ENCODE results near the gene PALMD.

The PALMD gene, protein sequence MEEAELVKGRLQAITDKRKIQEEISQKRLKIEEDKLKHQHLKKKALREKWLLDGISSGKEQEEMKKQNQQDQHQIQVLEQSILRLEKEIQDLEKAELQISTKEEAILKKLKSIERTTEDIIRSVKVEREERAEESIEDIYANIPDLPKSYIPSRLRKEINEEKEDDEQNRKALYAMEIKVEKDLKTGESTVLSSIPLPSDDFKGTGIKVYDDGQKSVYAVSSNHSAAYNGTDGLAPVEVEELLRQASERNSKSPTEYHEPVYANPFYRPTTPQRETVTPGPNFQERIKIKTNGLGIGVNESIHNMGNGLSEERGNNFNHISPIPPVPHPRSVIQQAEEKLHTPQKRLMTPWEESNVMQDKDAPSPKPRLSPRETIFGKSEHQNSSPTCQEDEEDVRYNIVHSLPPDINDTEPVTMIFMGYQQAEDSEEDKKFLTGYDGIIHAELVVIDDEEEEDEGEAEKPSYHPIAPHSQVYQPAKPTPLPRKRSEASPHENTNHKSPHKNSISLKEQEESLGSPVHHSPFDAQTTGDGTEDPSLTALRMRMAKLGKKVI
- total RNA-seq: 0 to 0.09 (median 0) reads per million in 4 experiments

DNA sequence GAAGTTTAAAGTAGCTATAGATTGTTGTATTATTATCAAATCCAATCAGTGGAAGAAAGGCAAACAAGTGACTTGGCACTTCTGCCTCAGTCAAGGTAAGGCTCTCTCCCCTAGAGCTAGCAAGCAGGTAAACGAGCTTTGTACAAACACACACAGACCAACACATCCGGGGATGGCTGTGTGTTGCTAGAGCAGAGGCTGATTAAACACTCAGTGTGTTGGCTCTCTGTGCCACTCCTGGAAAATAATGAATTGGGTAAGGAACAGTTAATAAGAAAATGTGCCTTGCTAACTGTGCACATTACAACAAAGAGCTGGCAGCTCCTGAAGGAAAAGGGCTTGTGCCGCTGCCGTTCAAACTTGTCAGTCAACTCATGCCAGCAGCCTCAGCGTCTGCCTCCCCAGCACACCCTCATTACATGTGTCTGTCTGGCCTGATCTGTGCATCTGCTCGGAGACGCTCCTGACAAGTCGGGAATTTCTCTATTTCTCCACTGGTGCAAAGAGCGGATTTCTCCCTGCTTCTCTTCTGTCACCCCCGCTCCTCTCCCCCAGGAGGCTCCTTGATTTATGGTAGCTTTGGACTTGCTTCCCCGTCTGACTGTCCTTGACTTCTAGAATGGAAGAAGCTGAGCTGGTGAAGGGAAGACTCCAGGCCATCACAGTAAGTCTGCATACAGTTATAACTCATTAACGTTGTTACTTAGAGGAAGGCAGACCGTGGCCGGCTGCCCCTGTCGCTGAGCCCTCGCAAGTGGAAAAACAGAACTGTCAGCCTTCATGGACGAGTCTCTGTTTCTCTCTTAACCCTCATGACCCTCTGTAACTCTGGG is at the start of gene PALMD:
PALMD (plus strand) TSS at position 415 of the 833 bp plus-strand sequence; CDS start at position 620, 205 bp downstream.
- no peak for DNase-seq

GRCh38 chr1:99598738-99599411 is 47.0 kb upstream of the PALMD start:
- DNase-seq: no peak

DNA sequence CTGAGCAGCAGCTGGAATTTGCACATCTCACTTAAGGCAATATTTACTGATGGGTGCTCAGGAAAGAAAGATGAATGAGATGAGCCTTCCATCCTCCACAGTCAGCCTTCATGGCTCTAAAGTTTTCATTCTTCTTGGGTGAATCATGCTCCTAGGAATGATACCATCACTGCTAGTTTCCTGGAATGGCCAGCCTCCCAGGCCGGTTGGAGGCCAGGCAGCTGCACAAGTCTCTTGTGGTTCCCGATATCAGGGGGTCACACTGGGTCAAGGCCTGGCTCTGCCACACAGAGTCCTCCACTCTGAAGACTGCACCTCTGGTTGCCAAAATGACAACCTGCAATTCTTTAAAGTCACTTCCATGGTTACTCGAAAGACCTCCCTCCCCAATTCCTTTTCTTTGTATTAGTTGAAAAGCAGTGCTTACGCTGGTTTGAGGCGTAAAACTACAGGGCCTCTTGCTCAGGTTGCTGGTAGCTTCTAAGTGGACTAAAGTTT is 46.2 kb upstream of the PALMD start:
- no peak for DNase-seq

- DNase-seq: no peak
Observed at GRCh38 chr1:99600782-99601181, 45.1 kb upstream of the PALMD start.

GRCh38 chr1:99601208-99601607 is 44.7 kb upstream of the PALMD start:
- no peak for DNase-seq

DNA sequence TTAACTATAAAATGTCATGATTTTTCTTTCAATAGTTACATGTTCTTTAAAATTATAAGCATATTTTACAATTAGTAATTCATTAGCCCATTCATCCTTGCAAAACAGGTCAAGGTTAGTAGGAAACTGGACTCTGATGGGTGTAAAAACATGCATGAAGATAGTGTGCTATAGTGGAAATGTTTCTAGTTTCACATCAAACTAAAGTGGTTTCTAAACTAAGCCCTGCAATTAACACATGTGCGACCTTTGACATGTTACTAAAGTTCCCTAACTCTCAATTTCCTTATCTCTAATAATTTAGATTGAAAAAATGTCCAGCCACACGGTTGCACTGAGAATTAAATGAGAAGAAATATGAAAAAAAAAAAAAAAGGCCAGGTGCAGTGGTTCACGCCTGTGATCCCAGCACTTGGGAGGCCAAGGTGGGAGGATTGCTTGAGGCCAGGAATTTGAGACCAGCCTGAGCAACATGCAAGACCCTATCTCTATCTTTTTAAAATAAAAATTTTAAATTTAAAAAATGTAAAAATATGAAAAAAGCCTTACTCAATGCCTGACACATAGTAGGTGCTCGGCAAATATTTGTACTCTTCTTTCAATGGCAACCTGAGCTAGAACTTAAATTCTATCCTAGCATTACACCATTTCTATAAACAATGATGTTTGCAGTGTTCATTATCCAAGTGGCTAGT is 44.1 kb upstream of the PALMD start:
- DNase-seq: no peak

DNA sequence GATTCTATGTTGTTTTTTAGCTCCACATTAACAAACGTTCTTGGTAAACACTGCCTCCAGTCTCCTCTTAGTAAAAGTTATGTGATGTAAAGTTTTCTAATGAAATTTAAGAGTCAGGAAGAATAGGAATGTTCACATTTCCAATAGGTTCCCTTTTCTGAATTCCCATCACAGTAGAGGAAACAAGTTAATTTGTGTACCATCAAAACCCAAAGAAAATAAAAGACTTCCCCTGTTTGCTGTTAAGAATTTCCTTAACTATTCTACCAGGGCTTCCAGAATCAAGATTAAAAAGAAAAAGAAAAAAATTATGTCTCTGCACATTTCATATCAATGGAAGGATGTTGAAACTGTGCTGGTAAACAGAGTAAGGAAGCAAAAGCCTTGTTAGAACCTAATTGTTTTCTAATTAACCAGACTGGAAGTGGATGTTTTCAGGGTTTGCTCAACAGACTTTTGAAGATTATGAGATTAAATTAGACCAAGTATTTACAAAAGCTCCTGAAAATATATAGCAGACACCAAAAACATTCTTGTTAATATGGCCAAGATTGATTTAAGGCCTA is 43.4 kb upstream of the PALMD start:
- no peak for DNase-seq

GRCh38 chr1:99603699-99604560 is 42.0 kb upstream of the PALMD start:
- DNase-seq: no peak

GRCh38 chr1:99606306-99606705 is 39.6 kb upstream of the PALMD start:
- no peak for DNase-seq

DNA sequence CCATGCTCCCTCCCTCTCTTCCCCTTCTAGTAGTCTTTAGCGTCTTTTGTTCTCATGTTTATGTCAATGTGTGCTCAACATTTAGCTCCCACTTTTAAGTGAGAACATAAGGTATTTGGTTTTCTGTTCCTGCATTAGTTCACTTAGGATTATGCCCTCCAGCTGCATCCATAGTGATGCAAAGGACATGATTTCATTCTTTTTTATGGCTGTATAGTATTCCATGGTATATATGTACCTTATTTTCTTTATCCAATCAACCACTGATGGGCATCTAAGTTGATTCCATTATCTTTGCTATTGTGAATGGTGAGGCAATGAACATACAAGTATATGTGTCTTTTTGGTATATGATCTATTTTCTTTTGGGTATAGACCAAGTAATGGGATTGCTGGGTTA is 38.3 kb upstream of the PALMD start:
- no peak for DNase-seq

- DNase-seq: no peak
Observed at GRCh38 chr1:99608058-99608457, 37.9 kb upstream of the PALMD start.

GRCh38 chr1:99613716-99614115 is 32.2 kb upstream of the PALMD start:
- DNase-seq: no peak

- DNase-seq: no peak
Observed at GRCh38 chr1:99614728-99615127, 31.2 kb upstream of the PALMD start.

DNA sequence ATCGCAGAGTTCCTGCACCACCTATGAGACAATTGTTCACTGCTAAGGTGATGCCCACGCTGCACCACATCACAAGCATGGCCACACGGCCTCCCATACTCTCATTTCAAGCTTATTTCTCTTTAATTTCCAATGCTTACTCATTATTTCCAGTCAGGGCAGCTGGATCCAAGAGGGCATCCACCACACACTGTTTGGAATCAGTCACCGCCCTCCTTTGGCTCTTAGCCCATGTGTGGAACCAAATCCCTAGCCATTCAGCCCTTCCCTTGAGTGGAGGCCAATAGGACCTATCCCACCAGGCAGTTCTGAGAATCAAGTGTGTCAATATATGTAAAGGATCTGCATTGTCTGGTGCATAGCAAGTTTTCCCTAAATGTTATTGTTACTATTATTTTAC is 26.3 kb upstream of the PALMD start:
- no peak for DNase-seq

- DNase-seq: no peak
Observed at GRCh38 chr1:99621340-99621901, 24.5 kb upstream of the PALMD start.

DNA sequence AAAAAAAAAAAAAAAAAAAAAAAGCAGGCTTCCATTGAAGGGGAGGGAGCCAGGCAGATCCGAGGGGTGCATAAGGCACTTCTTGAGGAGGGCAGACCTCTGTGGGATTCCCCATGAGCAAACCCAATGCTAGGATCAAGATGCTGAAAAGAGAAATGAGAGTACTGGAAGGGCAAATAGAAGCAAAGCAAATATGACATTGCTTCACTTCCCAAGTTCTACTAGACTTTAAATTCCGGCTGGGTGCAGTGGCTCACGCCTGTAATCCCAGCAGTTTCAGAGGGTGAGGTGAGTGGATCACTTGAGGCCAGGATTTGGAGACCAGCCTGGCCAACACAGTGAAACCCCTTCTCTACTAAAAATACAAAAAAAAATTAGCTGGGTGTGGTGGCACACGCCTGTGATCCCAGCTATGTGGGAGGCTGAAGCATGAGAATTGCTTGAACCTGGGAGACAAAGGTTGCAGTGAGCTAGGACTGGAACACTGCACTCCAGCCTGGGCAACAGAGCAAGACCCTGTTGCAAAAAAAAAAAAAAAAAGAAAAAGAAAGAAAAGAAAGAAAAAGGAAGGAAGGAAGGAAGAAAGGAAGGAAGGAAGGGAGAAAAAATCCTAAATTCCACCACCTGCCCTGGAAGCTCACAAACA is 23.1 kb upstream of the PALMD start:
- DNase-seq: no peak

- DNase-seq: no peak
Observed at GRCh38 chr1:99623554-99623953, 22.4 kb upstream of the PALMD start.

GRCh38 chr1:99627615-99628014 is 18.3 kb upstream of the PALMD start:
- DNase-seq: no peak

DNA sequence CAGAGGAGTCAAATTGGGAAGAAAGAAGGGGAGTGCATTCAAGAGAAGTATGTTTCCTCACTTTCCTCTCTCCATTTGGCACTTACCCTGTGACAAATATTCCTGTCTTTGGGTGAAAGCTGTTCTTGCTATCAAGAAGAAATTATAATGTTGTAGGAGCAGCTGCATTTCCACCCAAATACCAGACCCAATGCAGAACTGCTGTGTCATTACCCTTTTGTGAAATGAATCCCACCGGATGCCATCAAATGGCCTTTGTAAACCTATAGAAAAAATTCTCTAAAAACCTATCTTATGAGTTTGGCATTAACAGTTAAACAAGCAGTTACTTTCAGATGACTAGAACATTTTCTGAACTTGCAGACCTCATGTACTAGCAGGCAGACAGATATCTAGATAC is 16.7 kb upstream of the PALMD start:
- no peak for DNase-seq
